Endothelial cell of umbilical vein (primary cell): Measurements from ENCODE around the gene ATXN10.

Source experiments
- CTCF ChIP-seq, 2 donors: IDR thresholded peaks; 1 replicate in 1 of 2; 2 replicates in 1 of 2; pipeline ENCODE4 v1.5.1; 2011; ENCODE audit warnings: low read length in 2 of 2, mild to moderate bottlenecking in 2 of 2, moderate library complexity in 2 of 2, control low read depth in 1 of 2, inconsistent platforms in 1 of 2, low read depth in 1 of 2; ENCODE audit not compliant: insufficient read depth in 1 of 2; ENCODE audit errors: extremely low read depth in 1 of 2
- EZH2 ChIP-seq: IDR thresholded peaks from 2 replicates; pipeline ENCODE4 v1.6.1; 2012; ENCODE audit warnings: borderline replicate concordance, low read depth, mild to moderate bottlenecking, moderate library complexity, low read length, inconsistent platforms; ENCODE audit not compliant: severe bottlenecking
- GATA2 ChIP-seq: IDR thresholded peaks from 2 replicates; pipeline ENCODE4 v1.7.0; 2011; ENCODE audit warnings: low read depth, mild to moderate bottlenecking, moderate library complexity, mixed read lengths, low read length; ENCODE audit not compliant: insufficient read length, insufficient read depth
- MAX ChIP-seq: IDR thresholded peaks from 2 replicates; pipeline ENCODE4 v1.6.1; 2011; ENCODE audit not compliant: insufficient read depth, insufficient read length
- MYC ChIP-seq: IDR thresholded peaks from one replicate; pipeline ENCODE4 v1.6.1; 2011; ENCODE audit warnings: mild to moderate bottlenecking, low read depth, low read length
- POLR2A ChIP-seq: IDR thresholded peaks from 2 replicates; pipeline ENCODE4 v1.6.1; 2012; ENCODE audit warnings: low read depth, mild to moderate bottlenecking, control low read depth, low read length
- POLR2AphosphoS5 ChIP-seq: IDR thresholded peaks from 2 replicates; pipeline ENCODE4 v1.6.1; 2012; ENCODE audit warnings: low read depth, mild to moderate bottlenecking, control low read depth, low read length, moderate library complexity; ENCODE audit not compliant: insufficient read depth

- no peak for TF ChIP-seq POLR2A
- no peak for TF ChIP-seq CTCF (IDR thresholded peaks at IDR 0.05; ENCODE audit: extremely low read depth in 1 of 2, insufficient read depth in 1 of 2, low read depth in 1 of 2, low read length in 2 of 2)
- no peak for TF ChIP-seq GATA2
- no peak for TF ChIP-seq EZH2
- TF ChIP-seq MYC = no peak
- no peak for TF ChIP-seq POLR2AphosphoS5
- no peak for TF ChIP-seq MAX
Measured at GRCh38 chr22:45890351-45890635, 218.7 kb downstream of the ATXN10 start.
